Eye (tissue), 1 donor: ENCODE measurements around the gene ITPK1.
A peak's percentile ranks its signal among the peaks of the same experiment; 100 is the strongest.

Source experiments
- DNase-seq: peaks from one replicate; pipeline ENCODE4 v3.0.0-alpha.2; 2015

The ITPK1 gene

GRCh38 chr14:92906823-92907222, 208.9 kb downstream of the ITPK1 start:
- DNase-seq: no peak

GRCh38 chr14:92906420-92906819, 209.3 kb downstream of the ITPK1 start:
- no peak for DNase-seq

GRCh38 chr14:92905667-92906066, 210.1 kb downstream of the ITPK1 start:
- no peak for DNase-seq

GRCh38 chr14:92903359-92903758, 212.4 kb downstream of the ITPK1 start:
- no peak for DNase-seq

- DNase-seq: peak; percentile 41
Measured at GRCh38 chr14:92902726-92903125, 213.0 kb downstream of the ITPK1 start.

- no peak for DNase-seq
Measured at GRCh38 chr14:92902191-92902590, 213.5 kb downstream of the ITPK1 start.

- DNase-seq: no peak
Measured at GRCh38 chr14:92900660-92901059, 215.1 kb downstream of the ITPK1 start.

GRCh38 chr14:92898566-92899131, 217.1 kb downstream of the ITPK1 start:
- DNase-seq: no peak

- no peak for DNase-seq
Measured at GRCh38 chr14:92897922-92898565, 217.7 kb downstream of the ITPK1 start.

GRCh38 chr14:92895352-92895878, 220.3 kb downstream of the ITPK1 start:
- no peak for DNase-seq

- DNase-seq: no peak
Measured at GRCh38 chr14:92892589-92892988, 223.1 kb downstream of the ITPK1 start.

GRCh38 chr14:92890830-92891588, 224.7 kb downstream of the ITPK1 start:
- peak; percentile 49 for DNase-seq

GRCh38 chr14:92888896-92889295, 226.8 kb downstream of the ITPK1 start:
- DNase-seq: no peak

- DNase-seq: no peak
Measured at GRCh38 chr14:92887157-92887556, 228.6 kb downstream of the ITPK1 start.
